GM19455 (cell line): Measurements from ENCODE around the gene DUXB.

Source experiments
- ATAC-seq: cut with Tn5 transposase; IDR thresholded peaks from one replicate; pipeline ENCODE4 v1.9.1; 2021; ENCODE audit not compliant: unreplicated experiment

Gene DUXB

GRCh38 chr16:75660726-75661302 is 40.4 kb downstream of the DUXB start:
- no peak for ATAC-seq

- ATAC-seq = no peak
These were observed 40.9 kb downstream of the DUXB start for GRCh38 chr16:75660321-75660720.

- no peak for ATAC-seq
These were observed 43.1 kb downstream of the DUXB start for GRCh38 chr16:75658175-75658574.

- no peak for ATAC-seq
These were observed 47.3 kb downstream of the DUXB start for GRCh38 chr16:75653922-75654321.

GRCh38 chr16:75648265-75649076 is 52.8 kb downstream of the DUXB start:
- ATAC-seq = peak; percentile 43

GRCh38 chr16:75647492-75648264 is 53.6 kb downstream of the DUXB start, which contains the start of the genes KARS1 and TERF2IP:
TSS of gene KARS1 (minus strand) at chr16:75647665. CDS start at chr16:75647639, 26 bp downstream.
TSS of gene TERF2IP (plus strand) at chr16:75647773. CDS start at chr16:75647883, 110 bp downstream.
- peak; percentile 82 for ATAC-seq

GRCh38 chr16:75647112-75647491 is 54.2 kb downstream of the DUXB start:
- peak; percentile 27 for ATAC-seq

- no peak for ATAC-seq
These were observed 56.8 kb downstream of the DUXB start for GRCh38 chr16:75644240-75645012.
